Measurements from ENCODE around the gene REV3L.

The REV3L gene

GRCh38 chr6:111252726-111253125 is 230.3 kb downstream of the REV3L start:
- no peak for DNase-seq

- no peak for DNase-seq
These were observed 232.1 kb downstream of the REV3L start for GRCh38 chr6:111250791-111251354.

Measured in stimulated activated CD4-positive, alpha-beta T cell treated with anti-CD3 and anti-CD28 coated beads, Interleukin-1b, Interleukin-23, amount 100 ng/mL, for 48 hours (primary cell).